SU-DHL-6 (cell line): ENCODE data around the gene BNC2.

Source experiments
- CTCF ChIP-seq: fragments of 200-600 bp; sonication (generic); IDR thresholded peaks from one replicate; pipeline ENCODE4 v1.5.1; 2017; ENCODE audit warnings: antibody characterized with exemption, mild to moderate bottlenecking, low read length, moderate library complexity; ENCODE audit not compliant: insufficient read depth, poor library complexity, severe bottlenecking
- EZH2phosphoT487 ChIP-seq: fragments of 200-600 bp; sonication (generic), shearing (Covaris generic); conservative IDR thresholded peaks from 2 replicates; pipeline ENCODE4 v1.6.1; 2018; ENCODE audit warnings: mild to moderate bottlenecking, antibody characterized with exemption, low read length, moderate library complexity, mixed read lengths

- TF ChIP-seq CTCF (no peak), EZH2phosphoT487 (no peak)
These were observed 428.7 kb downstream of the BNC2 start for GRCh38 chr9:16441791-16442190.
